SKM-1 treated with dmso at 0.1 percent for 144 hours (cell line): Measurements from ENCODE around the gene TTC39A.
"Not testable (repeated sequence)": the region's sequence is repeated elsewhere in the genome, so short reads cannot be mapped to it uniquely, and the experiment has no call there.

ENCODE experiments used
- DNase-seq: peaks from one replicate; lab custom pipeline; 2025; ENCODE audit not compliant: unreplicated experiment; lab: John Stamatoyannopoulos, UW

TTC39A gene

DNA sequence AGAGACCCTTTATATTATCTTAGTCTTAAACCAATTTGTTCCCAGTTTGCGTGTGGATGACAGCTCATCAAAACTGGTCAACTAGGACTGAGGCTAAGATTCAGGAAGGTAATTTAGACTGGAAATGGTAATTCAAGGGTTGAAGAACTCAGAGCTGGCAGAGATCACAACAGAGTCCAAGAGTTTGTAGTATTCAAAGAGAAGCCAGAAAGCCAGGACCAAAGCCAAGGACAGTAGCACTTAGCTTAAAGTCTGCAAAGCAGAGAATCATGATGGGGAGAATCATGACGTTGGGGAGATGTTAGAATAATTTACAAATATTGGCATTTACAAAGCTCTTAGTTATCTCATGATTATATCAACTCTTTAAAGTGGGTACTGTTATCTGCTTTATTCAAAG is 61.7 kb downstream of the TTC39A start:
- DNase-seq: no peak

DNA sequence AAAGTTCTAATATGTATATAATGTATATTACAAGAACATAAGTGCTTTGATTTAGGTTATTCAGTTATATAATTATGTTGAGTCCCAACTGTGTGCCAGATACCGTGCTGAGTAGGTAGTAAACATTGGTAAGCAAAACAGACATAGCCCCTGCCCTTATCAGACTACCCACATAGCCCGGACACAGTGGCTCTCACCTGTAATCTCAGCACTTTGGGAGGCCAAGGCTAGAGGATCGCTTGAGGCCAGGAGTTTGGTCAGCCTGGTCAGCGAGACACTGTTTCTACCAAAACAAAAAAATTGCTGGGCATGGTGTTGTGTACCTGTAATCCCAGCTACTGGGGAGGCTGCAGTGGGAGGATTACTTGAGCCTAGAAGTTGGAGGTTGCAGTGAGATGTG is 63.6 kb downstream of the TTC39A start:
- DNase-seq: no peak

DNA sequence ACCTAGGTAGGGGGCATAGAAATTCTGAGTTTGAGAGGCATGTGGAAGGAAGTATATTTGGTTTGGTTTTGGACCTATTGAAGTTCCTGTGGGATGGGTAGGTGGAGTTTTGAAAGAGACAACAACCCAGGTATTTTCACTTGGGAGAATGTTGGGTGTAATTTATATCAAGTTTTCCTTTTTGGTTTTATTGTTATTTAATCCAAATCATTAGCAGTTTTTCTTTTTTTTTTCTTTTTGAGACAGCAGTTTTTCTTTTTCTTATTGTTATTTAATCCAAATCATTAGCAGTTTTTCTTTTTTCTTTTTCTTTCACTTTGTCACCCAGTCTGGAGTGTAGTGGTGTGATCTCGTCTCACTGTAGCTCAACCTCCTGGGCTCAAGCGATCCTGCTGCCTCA is 64.2 kb downstream of the TTC39A start:
- DNase-seq: no peak

DNA sequence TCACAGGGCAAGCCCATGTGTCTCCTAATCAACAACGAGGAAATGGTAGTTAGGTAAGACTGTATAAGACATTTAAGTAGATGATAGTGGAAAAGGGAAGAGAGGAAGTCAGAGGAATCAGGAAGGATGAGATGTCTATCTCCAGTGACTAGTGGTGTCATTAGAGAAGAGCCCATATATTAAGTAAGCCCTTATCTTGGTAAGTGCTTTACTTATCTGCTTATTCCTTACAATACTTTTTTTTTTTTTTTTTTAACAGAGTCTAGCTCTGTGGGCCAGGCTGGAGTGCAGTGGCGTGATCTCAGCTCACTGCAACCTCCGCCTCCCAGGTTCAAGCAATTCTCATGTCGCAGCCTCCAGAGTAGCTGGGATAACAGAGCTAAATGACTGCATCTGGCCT is 64.7 kb downstream of the TTC39A start:
- DNase-seq: peak; percentile 52

DNA sequence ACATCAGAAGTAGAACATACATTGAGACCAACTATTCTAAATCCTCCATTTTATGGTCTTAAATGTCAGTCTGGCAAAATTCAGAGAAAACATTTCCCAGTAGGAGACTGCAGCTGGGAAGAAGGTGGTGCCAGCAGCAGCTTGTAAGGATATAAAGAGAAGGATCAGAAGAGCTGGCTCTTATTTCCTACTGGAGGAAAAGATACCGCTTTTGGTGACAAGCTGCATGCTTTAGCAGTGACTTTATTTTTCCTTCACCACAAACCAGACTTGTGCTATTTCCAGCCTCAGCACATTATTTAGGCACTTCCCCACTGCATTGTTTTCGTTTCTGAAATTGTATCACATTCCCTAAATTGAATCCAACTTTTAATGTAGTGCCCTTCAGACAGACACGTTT is 65.9 kb downstream of the TTC39A start:
- peak; percentile 25 for DNase-seq

DNA sequence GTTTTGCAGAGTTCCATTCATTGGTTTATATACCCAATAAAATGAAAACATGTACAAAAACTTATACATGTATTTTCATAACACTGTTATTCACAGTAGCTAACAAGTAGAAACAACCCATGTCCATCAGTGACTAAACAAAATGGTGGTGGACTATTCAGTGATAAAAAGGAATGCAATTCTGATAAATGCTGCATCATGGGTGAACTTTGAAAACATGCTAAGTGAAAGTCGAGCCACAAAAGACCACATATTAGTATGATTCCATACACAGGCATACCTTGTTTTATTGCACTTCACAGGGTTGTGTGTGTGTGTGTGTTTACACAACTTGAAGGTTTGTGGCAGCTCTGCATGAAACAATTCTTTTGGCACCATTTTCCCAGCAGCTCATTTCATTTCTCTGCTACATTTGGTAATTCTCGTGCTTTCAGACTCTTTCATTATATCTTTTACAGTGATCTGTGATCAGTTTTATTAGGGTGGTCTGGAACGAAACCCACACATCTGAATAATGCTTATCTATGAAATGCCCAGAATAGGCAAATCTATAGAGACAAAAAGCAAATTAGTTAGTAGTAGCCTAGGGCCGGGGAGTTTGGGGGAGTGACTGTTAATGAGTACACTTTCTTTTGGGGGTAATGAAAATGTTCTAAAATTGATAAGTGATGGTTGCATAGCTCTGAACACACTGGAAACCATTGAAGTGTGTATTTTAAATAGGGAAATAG is 67.0 kb downstream of the TTC39A start:
- DNase-seq: no peak

DNA sequence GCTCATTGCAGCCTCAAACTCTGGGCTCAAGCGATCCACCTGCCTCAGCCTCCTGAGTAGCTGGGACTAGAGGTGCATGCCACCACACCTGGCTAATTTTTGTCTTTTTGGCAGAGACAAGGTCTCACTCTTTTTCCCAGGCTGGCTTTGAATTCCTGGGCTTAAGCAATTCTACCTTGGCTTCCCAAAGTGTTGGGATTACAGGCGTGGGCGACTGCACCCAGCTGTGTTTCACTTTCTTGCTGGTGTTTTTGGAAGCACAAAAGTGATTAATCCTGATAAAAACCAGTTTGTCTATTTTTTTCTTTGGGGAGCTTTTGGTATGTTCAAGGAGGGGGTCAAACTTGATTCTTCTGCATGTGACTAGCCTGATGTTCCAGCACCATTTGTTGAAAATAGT is 75.0 kb downstream of the TTC39A start:
- no peak for DNase-seq

DNA sequence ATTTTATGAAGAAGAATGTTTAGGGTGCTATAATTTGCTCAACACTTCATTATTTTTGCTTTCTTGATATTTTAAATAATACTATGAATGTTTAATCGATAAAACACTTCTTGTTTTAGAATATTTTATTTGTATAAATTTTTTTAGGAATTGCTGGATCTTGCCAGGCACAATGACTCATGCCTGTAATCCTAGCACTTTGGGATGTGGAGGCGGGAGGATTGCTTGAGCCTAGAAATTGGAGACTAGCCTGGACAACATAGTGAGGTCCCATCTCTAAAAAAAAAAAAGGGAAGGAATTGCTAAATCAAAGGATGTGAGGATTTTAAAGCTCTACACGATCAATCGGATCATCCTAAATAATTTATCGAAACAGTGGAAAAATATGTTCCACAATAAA is 76.7 kb downstream of the TTC39A start:
- DNase-seq: no peak

DNA sequence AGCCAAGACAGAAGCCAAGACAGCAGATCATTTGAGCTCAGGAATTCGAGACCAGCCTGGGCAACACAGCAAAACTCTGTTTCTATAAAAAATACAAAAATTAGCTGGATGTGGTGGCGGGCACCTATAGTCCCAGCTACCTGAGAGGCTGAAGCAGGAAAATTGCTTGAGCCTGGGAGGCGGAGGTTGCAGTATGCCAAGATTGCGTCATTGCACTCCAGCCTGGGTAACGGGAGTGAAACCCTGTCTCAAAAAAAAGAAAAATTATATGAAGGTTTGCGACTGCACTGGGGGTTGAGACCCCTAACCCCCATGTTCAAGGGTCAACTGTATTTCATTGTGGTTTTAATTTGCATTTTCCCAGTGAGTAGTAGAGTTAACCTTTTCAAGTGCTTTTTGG is 78.0 kb downstream of the TTC39A start:
- no peak for DNase-seq

DNA sequence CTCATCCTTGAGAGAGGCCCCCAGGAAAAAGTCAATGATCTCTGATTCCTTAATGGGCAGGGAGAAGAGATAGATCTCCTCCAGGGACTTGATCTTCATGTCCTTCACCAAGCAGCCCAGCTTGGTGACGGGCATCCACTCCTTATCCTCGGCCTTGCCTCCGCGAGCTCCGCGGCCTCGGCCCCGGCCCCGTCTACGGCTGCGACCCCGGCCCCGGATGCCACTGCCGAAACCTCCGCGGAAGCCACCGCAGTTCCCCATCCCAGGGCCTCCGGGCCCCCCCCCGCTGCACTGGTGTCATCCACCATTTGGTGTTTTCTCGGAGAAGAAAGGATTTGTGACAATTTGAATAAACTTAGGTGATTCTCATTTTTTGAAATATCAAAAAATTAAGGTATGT is 79.2 kb downstream of the TTC39A start:
- DNase-seq: not testable (repeated sequence)

DNA sequence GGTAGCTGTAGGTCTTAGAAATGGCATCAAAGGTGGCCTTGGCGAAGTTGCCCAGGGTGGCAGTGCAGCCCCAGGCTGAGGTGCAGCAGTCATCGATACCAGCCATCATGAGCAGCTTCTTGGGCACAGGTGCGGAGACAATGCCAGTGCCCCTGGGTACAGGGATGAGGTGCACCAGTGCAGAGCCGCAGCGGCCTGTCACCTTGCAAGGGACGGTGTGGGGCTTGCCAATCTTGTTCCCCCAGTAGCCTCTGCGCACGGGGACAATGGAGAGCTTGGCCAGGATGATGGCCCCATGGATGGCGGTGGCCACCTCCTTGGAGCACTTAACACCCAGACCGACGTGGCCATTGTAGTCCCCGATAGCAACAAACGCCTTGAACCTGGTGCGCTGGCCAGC is 79.6 kb downstream of the TTC39A start:
- DNase-seq: not testable (repeated sequence)

DNA sequence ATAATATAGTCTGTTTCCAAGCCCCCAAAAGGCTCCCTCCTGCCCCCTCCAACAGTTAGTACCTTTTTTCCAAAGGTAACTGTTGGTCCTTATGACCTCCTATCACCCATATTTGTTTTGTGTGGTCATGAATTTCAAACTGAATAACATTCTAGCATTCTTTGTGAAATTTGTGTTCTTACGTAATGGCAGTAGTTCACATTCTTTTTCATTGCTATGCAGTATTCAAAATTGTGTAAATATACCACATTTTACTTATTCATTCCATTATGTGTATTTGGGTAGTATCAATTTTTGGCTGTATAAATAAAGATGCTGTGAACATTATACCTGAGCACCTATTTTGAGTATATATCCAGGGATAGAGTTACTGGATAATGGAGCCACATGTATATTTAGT is 80.9 kb downstream of the TTC39A start:
- no peak for DNase-seq

DNA sequence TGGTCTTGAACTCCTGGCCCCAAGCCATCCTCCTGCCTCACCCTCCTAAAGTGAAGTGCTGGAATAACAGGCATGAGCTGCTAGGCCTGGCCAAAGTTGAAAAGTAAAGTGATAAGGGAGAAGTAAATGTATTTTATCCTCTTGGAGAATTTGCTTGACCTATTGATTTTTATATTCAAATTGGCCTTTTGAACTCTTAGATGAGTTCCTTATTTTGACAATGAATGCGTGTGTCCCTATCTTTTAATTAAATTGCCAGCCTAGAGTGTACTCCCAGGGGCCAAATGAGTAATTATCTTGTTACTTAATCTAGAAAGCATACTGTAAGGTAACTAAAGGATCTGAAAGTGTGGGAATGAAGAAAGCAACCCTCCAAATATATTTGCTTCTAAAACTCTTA is 82.9 kb downstream of the TTC39A start:
- DNase-seq: no peak

DNA sequence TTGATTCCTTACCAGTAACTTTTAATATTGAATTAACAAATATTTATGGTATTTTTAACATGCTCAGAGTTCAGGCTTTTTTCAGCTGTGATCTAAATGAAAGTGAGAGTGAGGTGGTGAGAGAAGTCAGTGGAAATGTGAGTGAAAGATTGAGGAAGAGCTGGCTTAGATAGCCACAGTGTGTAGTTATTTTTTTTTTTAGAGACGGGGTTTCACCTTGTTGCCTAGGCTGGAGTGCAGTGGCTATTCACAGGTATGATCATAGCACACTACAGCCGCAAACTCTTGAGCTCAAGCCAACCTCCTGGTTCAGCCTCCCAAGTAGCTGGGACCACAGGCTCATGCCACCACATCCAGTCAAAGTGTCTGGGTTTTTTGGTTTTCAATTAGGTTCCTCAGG is 83.3 kb downstream of the TTC39A start:
- DNase-seq: no peak

DNA sequence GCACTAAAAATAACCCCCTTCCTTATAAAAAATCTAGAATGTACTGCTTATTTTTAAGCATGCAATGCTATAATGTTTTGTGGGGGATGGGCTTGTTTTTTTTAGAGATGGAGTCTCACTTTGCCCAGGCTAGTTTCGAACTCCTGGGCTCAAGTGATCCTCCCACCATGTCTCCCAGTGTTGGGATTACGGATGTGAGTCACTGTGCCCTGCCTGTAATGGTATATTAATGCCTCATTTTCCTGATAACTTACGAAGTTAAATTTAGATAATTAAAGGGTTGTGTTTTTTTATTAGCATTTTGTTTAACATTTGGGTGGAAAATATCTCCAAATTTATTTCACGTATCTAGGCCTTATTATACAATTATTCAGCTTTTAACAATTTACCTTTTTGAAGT is 87.8 kb downstream of the TTC39A start:
- no peak for DNase-seq

DNA sequence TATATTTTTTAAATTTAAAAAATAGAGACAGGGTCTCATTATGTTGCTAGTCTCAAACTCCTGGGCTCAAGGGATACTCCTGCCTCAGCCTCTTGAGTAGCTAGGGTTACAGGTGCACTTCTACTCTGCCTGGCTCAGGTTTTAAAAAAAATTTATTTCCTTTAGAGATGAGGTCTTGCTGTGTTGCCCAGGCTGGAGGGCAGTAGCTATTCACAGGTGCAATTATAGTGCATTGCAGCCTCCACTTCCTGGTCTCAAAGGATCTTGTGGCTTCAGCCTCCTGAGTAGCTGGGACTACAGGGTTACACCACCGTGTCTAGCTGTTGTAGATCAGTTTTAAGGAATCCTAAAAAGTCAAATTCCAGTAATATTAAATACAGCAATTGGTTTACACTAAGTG is 89.2 kb downstream of the TTC39A start:
- DNase-seq: no peak

DNA sequence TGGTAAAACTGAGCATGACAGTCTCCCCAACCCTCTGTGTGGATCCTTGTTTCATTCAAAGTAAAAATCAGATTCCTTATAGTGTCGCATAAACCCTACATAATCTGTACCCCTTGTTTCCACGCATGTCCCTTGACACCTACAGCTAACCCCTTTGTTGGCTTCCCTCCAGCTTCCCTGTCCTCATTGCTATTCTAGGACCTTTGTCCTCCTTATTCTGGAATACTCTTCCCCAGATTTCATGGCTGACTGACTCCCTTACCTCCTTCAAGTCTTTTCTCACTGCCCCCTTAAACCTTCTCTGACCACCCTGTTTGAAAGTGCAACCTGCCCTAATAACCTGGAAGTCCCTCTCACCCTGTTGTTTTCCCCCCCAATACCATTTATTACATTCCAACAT is 90.3 kb downstream of the TTC39A start:
- DNase-seq: no peak

DNA sequence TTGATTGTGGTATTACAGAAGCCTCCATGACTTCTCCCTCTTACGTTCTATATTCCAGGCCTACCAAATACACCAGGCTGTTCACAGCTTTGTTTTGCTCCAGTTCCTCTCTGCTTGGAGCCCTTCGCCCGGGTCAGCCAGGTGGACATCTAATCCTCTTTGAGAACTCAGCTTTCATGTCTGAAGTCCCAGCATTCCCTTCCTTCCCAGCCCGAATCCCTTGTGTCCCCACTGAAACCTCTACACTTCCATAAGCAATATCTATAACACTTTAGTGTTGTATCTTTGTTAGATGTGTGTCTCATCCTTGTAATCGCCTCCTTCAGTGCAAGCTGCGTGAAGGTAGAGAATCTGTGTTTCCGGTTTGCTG is 92.3 kb downstream of the TTC39A start:
- no peak for DNase-seq

DNA sequence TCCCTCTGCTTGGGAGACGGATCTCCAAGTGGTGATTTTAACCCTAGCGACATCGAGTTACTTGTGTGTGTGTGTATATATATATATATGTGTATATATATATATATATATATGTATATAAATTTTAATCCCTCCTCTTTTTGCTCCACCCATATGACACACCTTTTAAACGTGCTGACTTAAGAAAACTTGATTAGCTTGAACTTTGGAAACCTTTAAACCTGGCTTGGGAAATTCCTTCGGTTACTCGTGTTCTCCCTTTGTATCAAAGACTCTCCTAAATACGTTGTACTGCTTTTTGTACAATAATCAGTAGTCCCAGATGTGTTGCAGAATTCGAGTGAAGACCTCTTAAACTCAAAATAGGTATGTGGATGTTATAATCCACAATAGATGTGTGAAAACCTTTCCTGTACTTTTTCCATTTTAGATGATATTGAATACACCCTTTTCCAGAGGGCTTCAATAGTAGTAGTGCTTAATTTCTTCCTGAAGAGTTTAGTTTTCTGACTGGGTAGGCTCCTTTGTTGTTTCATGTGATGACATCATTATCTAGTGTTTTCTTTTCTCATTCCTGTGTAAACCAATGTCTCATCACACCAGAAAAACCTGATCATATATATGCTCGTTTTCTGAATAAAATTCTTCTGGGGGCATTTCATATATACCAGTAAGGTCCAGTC is 92.9 kb downstream of the TTC39A start:
- no peak for DNase-seq
